ENCODE data around the gene ADGRG6.

DNA sequence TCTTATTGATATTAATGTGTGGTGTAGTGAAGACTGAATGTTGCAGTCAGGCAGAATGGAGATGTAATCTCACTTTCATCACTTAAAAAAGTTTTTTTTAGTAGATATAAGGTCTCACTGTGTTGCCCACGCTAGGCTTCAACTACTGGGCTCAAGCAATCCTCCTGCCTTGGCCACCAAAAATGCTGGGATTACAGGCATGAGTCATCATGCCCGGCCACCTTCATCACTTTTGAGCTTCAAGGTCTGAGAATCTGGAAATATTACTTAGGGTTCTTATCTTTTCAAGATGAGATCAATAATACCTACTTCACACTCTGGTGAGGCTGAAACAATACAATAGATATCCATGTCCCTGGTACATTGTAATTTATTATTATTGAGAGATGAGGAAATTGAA, 31.6 kb downstream of the ADGRG6 start:
- TF ChIP-seq GABPA (IDR thresholded peaks at IDR 0.05 in 1 of 2, conservative IDR thresholded peaks at IDR 0.05 in 1 of 2) (no peak), YY1 (IDR thresholded peaks at IDR 0.05) (no peak), JUND (IDR thresholded peaks at IDR 0.05) (no peak), MAX (IDR thresholded peaks at IDR 0.05) (no peak), FOXA1 (IDR thresholded peaks at IDR 0.05) (no peak), EGR1 (IDR thresholded peaks at IDR 0.05; ENCODE audit: low read depth in 2 of 2) (no peak), RAD21 (IDR thresholded peaks at IDR 0.05) (no peak), TAF1 (conservative IDR thresholded peaks at IDR 0.05) (no peak), RXRA (IDR thresholded peaks at IDR 0.05) (no peak), REST (IDR thresholded peaks at IDR 0.05) (no peak), HNF4G (IDR thresholded peaks at IDR 0.05) (no peak)
- TF ChIP-seq, protein P1, sequence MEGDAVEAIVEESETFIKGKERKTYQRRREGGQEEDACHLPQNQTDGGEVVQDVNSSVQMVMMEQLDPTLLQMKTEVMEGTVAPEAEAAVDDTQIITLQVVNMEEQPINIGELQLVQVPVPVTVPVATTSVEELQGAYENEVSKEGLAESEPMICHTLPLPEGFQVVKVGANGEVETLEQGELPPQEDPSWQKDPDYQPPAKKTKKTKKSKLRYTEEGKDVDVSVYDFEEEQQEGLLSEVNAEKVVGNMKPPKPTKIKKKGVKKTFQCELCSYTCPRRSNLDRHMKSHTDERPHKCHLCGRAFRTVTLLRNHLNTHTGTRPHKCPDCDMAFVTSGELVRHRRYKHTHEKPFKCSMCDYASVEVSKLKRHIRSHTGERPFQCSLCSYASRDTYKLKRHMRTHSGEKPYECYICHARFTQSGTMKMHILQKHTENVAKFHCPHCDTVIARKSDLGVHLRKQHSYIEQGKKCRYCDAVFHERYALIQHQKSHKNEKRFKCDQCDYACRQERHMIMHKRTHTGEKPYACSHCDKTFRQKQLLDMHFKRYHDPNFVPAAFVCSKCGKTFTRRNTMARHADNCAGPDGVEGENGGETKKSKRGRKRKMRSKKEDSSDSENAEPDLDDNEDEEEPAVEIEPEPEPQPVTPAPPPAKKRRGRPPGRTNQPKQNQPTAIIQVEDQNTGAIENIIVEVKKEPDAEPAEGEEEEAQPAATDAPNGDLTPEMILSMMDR (IDR thresholded peaks at IDR 0.05; ENCODE audit: low read depth, low read length, missing input control) = no peak
- TF ChIP-seq, protein P2, sequence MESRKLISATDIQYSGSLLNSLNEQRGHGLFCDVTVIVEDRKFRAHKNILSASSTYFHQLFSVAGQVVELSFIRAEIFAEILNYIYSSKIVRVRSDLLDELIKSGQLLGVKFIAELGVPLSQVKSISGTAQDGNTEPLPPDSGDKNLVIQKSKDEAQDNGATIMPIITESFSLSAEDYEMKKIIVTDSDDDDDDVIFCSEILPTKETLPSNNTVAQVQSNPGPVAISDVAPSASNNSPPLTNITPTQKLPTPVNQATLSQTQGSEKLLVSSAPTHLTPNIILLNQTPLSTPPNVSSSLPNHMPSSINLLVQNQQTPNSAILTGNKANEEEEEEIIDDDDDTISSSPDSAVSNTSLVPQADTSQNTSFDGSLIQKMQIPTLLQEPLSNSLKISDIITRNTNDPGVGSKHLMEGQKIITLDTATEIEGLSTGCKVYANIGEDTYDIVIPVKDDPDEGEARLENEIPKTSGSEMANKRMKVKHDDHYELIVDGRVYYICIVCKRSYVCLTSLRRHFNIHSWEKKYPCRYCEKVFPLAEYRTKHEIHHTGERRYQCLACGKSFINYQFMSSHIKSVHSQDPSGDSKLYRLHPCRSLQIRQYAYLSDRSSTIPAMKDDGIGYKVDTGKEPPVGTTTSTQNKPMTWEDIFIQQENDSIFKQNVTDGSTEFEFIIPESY (IDR thresholded peaks at IDR 0.05) = no peak

All from liver (tissue), 3 donors.